A549 (cell line): ENCODE results near the gene MLKL.

ENCODE experiments used
- CTCF ChIP-seq: fragments of >200 bp; sonication (Bioruptor Twin); formaldehyde crosslinking; IDR thresholded peaks from 3 replicates; pipeline ENCODE4 v1.5.1; 2016
- EP300 ChIP-seq, 2 experiments: fragments of >200 bp; sonication (Bioruptor Twin); formaldehyde crosslinking; IDR thresholded peaks; 2 replicates in 1 of 2; 3 replicates in 1 of 2; pipeline ENCODE4 v1.6.1; 2016 to 2017
- HMGXB4 ChIP-seq: fragments of 250-450 bp; sonication (Bioruptor Pico); IDR thresholded peaks from 2 replicates; pipeline ENCODE4 v1.5.0; 2021; ENCODE audit warnings: mild to moderate bottlenecking, moderate library complexity, borderline replicate concordance
- MAFK ChIP-seq: fragments of 450-650 bp; IDR thresholded peaks from 2 replicates; pipeline ENCODE4 v1.6.1; 2014; ENCODE audit not compliant: partially characterized antibody
- NFE2L2 ChIP-seq: fragments of 150-350 bp; conservative IDR thresholded peaks from 2 replicates; pipeline ENCODE4 v1.6.1; 2014; ENCODE audit warnings: low read length
- POLR2AphosphoS2 ChIP-seq: conservative IDR thresholded peaks from 2 replicates; pipeline ENCODE4 v1.6.1; 2012; ENCODE audit warnings: low read length, improper control_type of control experiment, inconsistent platforms

- no peak for TF ChIP-seq EP300 (IDR thresholded peaks at IDR 0.05)
- TF ChIP-seq MAFK = no peak
- TF ChIP-seq CTCF = no peak
- no peak for TF ChIP-seq POLR2AphosphoS2
- no peak for TF ChIP-seq NFE2L2
- TF ChIP-seq HMGXB4 (CRISPR knock-in tag) = no peak
Measured at GRCh38 chr16:74652249-74652648, 48.4 kb downstream of the MLKL start.
